ENCODE data around the gene CDC20. TPM values are rescaled to one million over a fixed set of nuclear protein-coding genes. Genes with fewer than 3 reads are reported as not detected.
A peak's percentile ranks its signal among the peaks of the same experiment; 100 is the strongest.

Gene CDC20
- total and polyA plus RNA-seq, 2 experiments from 2014 or later: 207 to 252 TPM

DNA sequence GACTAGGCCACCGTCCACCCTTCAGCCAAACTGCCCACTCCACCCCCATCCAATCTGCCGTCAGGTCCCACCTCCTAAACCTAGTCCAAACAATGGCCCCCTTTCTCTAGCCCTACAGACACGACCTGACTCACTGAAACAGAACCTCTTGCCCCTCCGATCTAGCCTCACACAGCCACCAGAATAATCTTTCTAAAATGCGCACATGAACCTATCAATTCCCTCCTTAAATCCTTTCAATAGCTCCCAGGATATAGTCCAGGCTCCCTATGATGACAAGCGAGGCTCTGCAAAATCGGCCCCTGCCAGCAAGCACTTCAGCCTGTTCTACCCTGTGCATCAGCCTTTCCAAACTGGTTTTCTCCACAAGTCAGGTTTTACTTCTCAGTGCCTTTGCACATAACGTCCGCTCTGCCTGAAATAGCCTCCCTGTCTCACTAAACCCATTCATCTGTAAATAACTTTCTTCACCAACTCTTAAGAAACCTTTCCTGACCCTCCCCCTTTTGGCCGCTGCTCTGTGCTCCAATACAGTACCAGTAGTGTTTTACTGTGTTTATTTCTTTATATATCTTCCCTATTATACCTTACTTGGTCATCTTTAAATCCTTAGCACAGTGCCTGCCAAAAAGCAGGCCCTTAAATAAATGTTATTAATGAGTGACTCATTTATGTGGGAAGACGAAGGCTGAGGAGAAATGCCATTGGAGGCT lies 9.0 kb upstream of the CDC20 start:
- peaks cover 18% of the 10 kb centered on the region for H3K27me3 ChIP-seq (ENCODE audit: insufficient read depth)
- TF ChIP-seq POLR2AphosphoS5 (IDR thresholded peaks at IDR 0.05; ENCODE audit: low read depth) (peak; percentile 86), ETS1 (IDR thresholded peaks at IDR 0.05) (0 out of 2 replicates have a peak, but pooled peaks have one; percentile 14), REST (IDR thresholded peaks at IDR 0.05; ENCODE audit: unreplicated experiment) (no peak)
- H3K4me2 ChIP-seq: peak overlapping the region; percentile 81
- no peaks in the 10 kb centered on the region for H3K9me3 Mint-ChIP-seq
- H4K20me1 ChIP-seq (replicated peaks; ENCODE audit: insufficient read depth): no peaks in the 10 kb centered on the region
- peaks cover 13% of the 10 kb centered on the region; the same call in 1 of the 2 replicates for H3F3A ChIP-seq (replicated peaks; ENCODE audit: low read depth)
- H3K79me2 ChIP-seq (replicated peaks; ENCODE audit: insufficient read depth): no peaks in the 10 kb centered on the region
- H3K4me3 ChIP-seq: peak overlapping the region; percentile 84
- peak; percentile 41 for DNase-seq (ENCODE audit: low spot score)
- H3K27ac Mint-ChIP-seq: peak overlapping the region; percentile 99
- peaks cover 20% of the 10 kb centered on the region for H3K4me1 ChIP-seq (ENCODE audit: insufficient read depth)
- H3K36me3 Mint-ChIP-seq (ENCODE audit: low read depth): no peaks in the 10 kb centered on the region
- H3K4me3 Mint-ChIP-seq: peak overlapping the region; percentile 77
- H3K36me3 ChIP-seq (ENCODE audit: insufficient read depth): no peaks in the 10 kb centered on the region
- H2AFZ ChIP-seq: peak overlapping the region; percentile 64
- peaks cover 3% of the 10 kb centered on the region for H3K27me3 Mint-ChIP-seq (ENCODE audit: insufficient read depth, low read depth, poor library complexity)
- peak overlapping the region; percentile 94 for H3K27ac ChIP-seq (ENCODE audit: low read depth)
- H3K4me1 Mint-ChIP-seq: peaks cover 29% of the 10 kb centered on the region
- ATAC-seq: peak; percentile 1
- H3K9me2 ChIP-seq (ENCODE audit: insufficient read depth): no peaks in the 10 kb centered on the region

- no peak overlapping the region for H2AFZ ChIP-seq
- no peak overlapping the region for H3K4me3 ChIP-seq
- no peak overlapping the region for H3K27ac ChIP-seq (ENCODE audit: low read depth)
- TF ChIP-seq NANOG (IDR thresholded peaks at IDR 0.05; ENCODE audit: borderline replicate concordance): no peak
- TF ChIP-seq REST (IDR thresholded peaks at IDR 0.05; ENCODE audit: unreplicated experiment): no peak
- TF ChIP-seq ETS1 (IDR thresholded peaks at IDR 0.05): no peak
- no peak for TF ChIP-seq STAT1 (IDR thresholded peaks at IDR 0.05; ENCODE audit: unreplicated experiment)
- no peak for TF ChIP-seq ZNF331 (CRISPR knock-in tag; IDR thresholded peaks at IDR 0.05; ENCODE audit: low read depth)
- peaks cover 13% of the 10 kb centered on the region; the same call in 1 of the 2 replicates for H3F3A ChIP-seq (replicated peaks; ENCODE audit: low read depth)
- no peaks in the 10 kb centered on the region for H3K79me2 ChIP-seq (replicated peaks; ENCODE audit: insufficient read depth)
- Mint-ChIP-seq H3K27ac (no peak overlapping the region), H3K4me3 (no peak overlapping the region; the same call in 2 of the 3 replicates), H3K27me3 (ENCODE audit: insufficient read depth, low read depth, poor library complexity) (peaks cover 4% of the 10 kb centered on the region), H3K36me3 (ENCODE audit: low read depth) (no peaks in the 10 kb centered on the region), H3K4me1 (peaks cover 28% of the 10 kb centered on the region), H3K9me3 (no peaks in the 10 kb centered on the region)
- no peak overlapping the region for H3K4me2 ChIP-seq
- no peak for ATAC-seq
- H3K9me2 ChIP-seq (ENCODE audit: insufficient read depth): no peaks in the 10 kb centered on the region
- no peaks in the 10 kb centered on the region for H4K20me1 ChIP-seq (replicated peaks; ENCODE audit: insufficient read depth)
- DNase-seq (ENCODE audit: low spot score): no peak
- peaks cover 20% of the 10 kb centered on the region for H3K4me1 ChIP-seq (ENCODE audit: insufficient read depth)
- peaks cover 18% of the 10 kb centered on the region for H3K27me3 ChIP-seq (ENCODE audit: insufficient read depth)
- H3K36me3 ChIP-seq (ENCODE audit: insufficient read depth): no peaks in the 10 kb centered on the region
These were observed 7.8 kb upstream of the CDC20 start for GRCh38 chr1:43350976-43351375.

All from GM23338 (cell line).